ENCODE measurements around the gene LDB2.

LDB2 gene

DNA sequence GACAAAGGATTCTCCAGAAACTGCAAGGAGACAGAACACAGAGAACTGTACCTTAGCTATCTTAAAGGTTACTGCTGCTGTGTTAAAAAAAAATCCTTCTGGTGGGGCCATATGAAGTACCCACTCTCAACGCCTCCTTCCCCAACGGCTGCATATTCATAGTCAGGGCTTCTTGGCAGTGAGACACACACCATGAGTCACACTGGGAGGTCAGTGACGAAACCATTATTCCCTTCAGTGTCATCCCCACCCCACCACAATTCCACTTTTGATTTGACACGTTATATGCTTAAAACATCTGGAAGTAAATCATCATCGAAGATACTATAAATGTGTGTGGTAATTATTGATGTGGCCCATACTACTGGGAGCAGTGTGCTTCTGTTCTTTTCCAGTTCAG, 271.5 kb downstream of the LDB2 start:
- CTCF ChIA-PET, result no interaction called here
- DNase-seq (ENCODE audit: low spot score), result peak; percentile 62
- TF ChIP-seq, protein P1, sequence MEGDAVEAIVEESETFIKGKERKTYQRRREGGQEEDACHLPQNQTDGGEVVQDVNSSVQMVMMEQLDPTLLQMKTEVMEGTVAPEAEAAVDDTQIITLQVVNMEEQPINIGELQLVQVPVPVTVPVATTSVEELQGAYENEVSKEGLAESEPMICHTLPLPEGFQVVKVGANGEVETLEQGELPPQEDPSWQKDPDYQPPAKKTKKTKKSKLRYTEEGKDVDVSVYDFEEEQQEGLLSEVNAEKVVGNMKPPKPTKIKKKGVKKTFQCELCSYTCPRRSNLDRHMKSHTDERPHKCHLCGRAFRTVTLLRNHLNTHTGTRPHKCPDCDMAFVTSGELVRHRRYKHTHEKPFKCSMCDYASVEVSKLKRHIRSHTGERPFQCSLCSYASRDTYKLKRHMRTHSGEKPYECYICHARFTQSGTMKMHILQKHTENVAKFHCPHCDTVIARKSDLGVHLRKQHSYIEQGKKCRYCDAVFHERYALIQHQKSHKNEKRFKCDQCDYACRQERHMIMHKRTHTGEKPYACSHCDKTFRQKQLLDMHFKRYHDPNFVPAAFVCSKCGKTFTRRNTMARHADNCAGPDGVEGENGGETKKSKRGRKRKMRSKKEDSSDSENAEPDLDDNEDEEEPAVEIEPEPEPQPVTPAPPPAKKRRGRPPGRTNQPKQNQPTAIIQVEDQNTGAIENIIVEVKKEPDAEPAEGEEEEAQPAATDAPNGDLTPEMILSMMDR (conservative IDR thresholded peaks at IDR 0.05; ENCODE audit: low read depth), result no peak
- POLR2A ChIA-PET (ENCODE audit: low non-redundant PET), result no interaction called here
- H3K27ac ChIP-seq, result no peak overlapping the region

DNA sequence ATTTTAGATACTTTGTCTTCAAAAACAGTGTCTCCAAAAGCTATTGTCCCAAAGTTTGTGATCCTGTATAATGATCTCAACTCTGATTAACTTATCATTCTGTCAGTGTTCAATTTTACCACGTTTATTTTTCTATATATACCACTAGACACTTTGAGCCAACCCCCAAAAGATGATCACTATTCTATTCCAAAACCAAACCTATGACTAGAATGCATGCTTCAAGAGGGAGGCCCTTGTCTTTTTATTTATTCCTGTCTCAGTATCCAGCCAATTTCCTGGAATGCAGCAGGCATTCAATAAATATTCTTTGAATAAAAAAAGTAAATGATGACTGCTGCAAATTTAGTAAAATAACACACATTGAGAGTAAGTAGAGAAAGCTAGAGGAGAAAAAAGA, 275.6 kb downstream of the LDB2 start:
- DNase-seq (ENCODE audit: low spot score), result no peak
- no peak overlapping the region for H3K27ac ChIP-seq
- ChIA-PET POLR2A (ENCODE audit: low non-redundant PET) (no interaction called here), CTCF (interaction anchor here (0.6 kb wide), 1 partner anchor 62 kb away, joined by 3 read pairs; no protein-coding TSS in a partner anchor)
- TF ChIP-seq, protein P1 (conservative IDR thresholded peaks at IDR 0.05; ENCODE audit: low read depth), result no peak

DNA sequence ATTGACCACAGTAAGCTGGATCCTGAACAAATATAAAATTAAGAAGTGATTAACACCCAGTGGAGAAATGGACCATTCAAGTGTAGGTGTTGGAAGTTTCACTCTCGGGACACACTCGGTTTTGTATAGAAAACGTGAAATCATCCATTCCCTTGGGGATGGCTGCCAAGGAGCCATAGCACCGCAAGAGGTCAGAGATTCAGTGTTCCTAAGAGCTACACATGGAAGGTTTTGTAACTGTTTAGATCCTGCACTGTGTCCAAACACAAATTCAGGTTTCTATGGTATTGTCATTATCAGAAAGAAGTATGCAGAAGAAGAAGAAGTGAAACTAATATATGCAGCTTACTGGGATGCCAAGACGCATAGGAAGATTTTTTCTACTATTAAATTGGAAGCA, 281.0 kb downstream of the LDB2 start:
- no peak overlapping the region for H3K27ac ChIP-seq
- TF ChIP-seq, protein P1 (conservative IDR thresholded peaks at IDR 0.05; ENCODE audit: low read depth), result no peak
- ChIA-PET CTCF (no interaction called here), POLR2A (ENCODE audit: low non-redundant PET) (no interaction called here)
- DNase-seq (ENCODE audit: low spot score), result no peak

DNA sequence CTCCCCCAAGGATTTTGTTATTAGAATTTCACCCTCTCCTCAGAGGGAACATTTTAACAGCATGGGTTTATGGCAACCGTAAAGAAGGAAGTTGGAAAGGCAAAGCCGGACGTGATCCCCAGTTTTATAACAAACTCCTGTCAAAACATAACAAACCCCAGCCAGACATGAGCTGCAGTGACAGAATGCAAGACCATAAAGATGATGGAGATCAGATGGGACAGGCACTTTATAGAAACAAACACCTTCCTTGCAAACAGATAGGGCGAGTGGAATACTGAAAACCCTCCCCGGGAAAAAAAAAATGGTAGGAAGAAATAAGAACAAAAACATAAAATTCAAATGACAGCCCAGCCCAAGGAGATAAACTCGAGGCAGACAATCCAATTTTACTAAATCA, 281.4 kb downstream of the LDB2 start:
- TF ChIP-seq, protein P1 (conservative IDR thresholded peaks at IDR 0.05; ENCODE audit: low read depth), result no peak
- ChIA-PET CTCF (no interaction called here), POLR2A (ENCODE audit: low non-redundant PET) (no interaction called here)
- no peak overlapping the region for H3K27ac ChIP-seq
- no peak for DNase-seq (ENCODE audit: low spot score)

DNA sequence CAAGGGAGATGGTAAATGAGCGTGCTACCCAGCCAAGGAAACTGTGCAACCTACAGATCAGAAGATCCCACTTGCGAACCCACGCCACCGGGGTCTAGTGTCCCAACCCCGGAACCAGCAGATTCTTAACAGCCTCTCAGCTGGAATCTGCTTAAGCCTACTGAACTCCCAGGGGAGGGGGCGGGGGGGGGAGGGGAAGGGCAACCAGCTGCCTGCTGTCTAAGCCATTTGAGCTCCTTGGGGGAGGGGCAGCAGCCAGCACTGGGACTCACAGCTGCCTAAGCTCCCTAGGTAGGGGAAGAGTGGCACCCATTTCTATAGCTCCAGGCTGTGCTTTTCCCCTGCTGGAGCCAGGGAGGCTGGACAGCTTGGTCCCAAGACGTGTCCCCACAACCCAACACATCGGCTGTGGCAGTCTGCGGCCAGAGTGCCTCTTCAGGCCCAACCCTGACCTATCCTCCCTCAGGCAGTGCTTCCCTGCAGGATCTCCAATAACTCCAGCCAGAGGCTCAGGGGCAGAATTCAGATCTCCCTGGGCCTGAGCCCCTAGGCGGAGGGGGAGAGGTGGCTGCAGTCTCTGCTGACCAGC, 289.2 kb downstream of the LDB2 start:
- CTCF ChIA-PET, result no interaction called here
- no peak for DNase-seq (ENCODE audit: low spot score)
- TF ChIP-seq, protein P1 (conservative IDR thresholded peaks at IDR 0.05; ENCODE audit: low read depth), result no peak
- POLR2A ChIA-PET (ENCODE audit: low non-redundant PET), result no interaction called here
- H3K27ac ChIP-seq, result no peak overlapping the region

DNA sequence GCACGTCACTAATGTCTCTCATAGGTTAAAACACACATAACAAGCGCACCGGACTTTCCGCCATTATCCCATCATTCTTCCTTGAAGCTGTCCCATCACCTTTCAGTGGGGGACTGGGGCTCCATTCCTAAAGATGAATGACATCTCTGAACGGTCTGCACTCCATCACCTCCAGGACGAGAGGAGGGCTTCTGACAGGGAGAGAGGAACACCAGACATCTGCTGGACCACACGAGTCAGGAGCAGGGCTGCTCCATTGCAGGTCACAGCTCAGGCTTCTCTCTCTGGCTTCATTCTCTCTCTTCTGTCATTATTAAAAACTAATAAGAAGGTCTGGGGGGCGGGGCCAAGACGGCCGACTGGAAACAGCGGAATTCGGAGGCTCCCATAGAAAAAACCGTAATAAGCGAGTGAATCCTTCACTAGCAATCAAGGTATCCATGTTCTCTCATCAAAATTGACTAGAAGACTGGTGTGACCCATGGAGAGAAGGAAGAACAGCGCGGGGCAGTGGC, 289.8 kb downstream of the LDB2 start:
- DNase-seq (ENCODE audit: low spot score), result no peak
- TF ChIP-seq, protein P1 (conservative IDR thresholded peaks at IDR 0.05; ENCODE audit: low read depth), result no peak
- ChIA-PET POLR2A (ENCODE audit: low non-redundant PET) (no interaction called here), CTCF (no interaction called here)
- no peak overlapping the region for H3K27ac ChIP-seq
